DND-41 (cell line): ENCODE data around the gene ASB18.

Experiments
- CTCF ChIP-seq: IDR thresholded peaks from 2 replicates; pipeline ENCODE4 v1.5.1; 2012; ENCODE audit warnings: borderline replicate concordance, low read length, moderate library complexity, mild to moderate bottlenecking; ENCODE audit not compliant: poor library complexity, severe bottlenecking; ENCODE audit errors: extremely low read depth
- EZH2 ChIP-seq: IDR thresholded peaks from 3 replicates; pipeline ENCODE4 v1.6.1; 2012; ENCODE audit warnings: borderline replicate concordance, low read depth, mild to moderate bottlenecking, moderate library complexity, low read length, inconsistent platforms; ENCODE audit not compliant: severe bottlenecking

- TF ChIP-seq CTCF (no peak), EZH2 (no peak)
Observed at GRCh38 chr2:236265675-236266074, 1.5 kb upstream of the ASB18 start.
